ENCODE results near the gene CCL20. TPM values are rescaled to one million over a fixed set of nuclear protein-coding genes. Genes with fewer than 3 reads are reported as not detected.
A peak's percentile ranks its signal among the peaks of the same experiment; 100 is the strongest.

Gene CCL20
- total and polyA plus RNA-seq, 2 of the 13 experiments (the other 11 are each of a cell fraction or from before 2014, with no cell fraction given): 223 to 903 TPM

DNA sequence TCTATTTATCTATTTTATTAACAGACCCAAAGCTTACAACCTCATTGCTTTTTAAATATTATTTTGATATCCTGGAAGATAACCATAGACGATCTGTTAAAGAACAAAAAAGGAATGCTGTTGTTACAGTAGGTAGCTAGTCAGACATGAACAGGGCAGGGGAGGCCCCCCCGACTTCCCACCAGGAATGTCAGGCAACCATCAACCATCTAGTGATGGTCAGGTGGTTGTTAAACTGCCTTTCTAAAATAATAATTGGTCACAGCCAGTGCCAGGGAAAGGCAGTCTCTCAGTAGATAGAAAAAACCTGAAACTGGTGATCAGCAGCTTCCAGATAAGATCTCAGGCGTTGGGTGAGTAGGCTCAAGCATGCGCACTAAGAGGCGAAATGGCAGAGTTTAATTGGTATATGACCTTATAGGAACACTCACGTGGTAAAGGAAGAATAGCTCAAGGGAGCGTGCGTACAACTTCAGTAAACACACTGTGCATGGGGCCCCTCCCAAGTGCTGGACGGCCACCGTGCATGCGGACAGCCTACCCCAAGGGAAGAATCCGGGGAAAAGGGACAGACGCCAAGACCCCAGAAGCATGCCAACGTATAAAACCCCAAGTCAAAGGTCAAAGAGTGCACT, 32.5 kb upstream of the CCL20 start (continued):
- TF ChIP-seq HOXD1 (CRISPR knock-in tag; IDR thresholded peaks at IDR 0.05) (no peak), TBL1XR1 (IDR thresholded peaks at IDR 0.05; ENCODE audit: borderline replicate concordance, low read length, partially characterized antibody) (no peak), ZNF121 (CRISPR knock-in tag; IDR thresholded peaks at IDR 0.05) (0 out of 2 replicates have a peak, but pooled peaks have one; percentile 32), CEBPG (CRISPR knock-in tag; IDR thresholded peaks at IDR 0.05) (no peak), RFX5 (IDR thresholded peaks at IDR 0.05; ENCODE audit: low read depth, low read length) (no peak)
- TF ChIP-seq, protein P1, sequence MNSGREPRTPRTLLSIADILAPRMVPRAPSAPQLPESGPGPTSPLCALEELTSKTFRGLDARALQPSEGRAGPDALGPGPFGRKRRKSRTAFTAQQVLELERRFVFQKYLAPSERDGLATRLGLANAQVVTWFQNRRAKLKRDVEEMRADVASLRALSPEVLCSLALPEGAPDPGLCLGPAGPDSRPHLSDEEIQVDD (CRISPR knock-in tag; IDR thresholded peaks at IDR 0.05; ENCODE audit: borderline replicate concordance): no peak
- TF ChIP-seq, protein P2, sequence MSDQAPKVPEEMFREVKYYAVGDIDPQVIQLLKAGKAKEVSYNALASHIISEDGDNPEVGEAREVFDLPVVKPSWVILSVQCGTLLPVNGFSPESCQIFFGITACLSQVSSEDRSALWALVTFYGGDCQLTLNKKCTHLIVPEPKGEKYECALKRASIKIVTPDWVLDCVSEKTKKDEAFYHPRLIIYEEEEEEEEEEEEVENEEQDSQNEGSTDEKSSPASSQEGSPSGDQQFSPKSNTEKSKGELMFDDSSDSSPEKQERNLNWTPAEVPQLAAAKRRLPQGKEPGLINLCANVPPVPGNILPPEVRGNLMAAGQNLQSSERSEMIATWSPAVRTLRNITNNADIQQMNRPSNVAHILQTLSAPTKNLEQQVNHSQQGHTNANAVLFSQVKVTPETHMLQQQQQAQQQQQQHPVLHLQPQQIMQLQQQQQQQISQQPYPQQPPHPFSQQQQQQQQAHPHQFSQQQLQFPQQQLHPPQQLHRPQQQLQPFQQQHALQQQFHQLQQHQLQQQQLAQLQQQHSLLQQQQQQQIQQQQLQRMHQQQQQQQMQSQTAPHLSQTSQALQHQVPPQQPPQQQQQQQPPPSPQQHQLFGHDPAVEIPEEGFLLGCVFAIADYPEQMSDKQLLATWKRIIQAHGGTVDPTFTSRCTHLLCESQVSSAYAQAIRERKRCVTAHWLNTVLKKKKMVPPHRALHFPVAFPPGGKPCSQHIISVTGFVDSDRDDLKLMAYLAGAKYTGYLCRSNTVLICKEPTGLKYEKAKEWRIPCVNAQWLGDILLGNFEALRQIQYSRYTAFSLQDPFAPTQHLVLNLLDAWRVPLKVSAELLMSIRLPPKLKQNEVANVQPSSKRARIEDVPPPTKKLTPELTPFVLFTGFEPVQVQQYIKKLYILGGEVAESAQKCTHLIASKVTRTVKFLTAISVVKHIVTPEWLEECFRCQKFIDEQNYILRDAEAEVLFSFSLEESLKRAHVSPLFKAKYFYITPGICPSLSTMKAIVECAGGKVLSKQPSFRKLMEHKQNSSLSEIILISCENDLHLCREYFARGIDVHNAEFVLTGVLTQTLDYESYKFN (CRISPR knock-in tag; conservative IDR thresholded peaks at IDR 0.05): 0 out of 2 replicates have a peak, but pooled peaks have one; percentile 20
- TF ChIP-seq, protein P3, sequence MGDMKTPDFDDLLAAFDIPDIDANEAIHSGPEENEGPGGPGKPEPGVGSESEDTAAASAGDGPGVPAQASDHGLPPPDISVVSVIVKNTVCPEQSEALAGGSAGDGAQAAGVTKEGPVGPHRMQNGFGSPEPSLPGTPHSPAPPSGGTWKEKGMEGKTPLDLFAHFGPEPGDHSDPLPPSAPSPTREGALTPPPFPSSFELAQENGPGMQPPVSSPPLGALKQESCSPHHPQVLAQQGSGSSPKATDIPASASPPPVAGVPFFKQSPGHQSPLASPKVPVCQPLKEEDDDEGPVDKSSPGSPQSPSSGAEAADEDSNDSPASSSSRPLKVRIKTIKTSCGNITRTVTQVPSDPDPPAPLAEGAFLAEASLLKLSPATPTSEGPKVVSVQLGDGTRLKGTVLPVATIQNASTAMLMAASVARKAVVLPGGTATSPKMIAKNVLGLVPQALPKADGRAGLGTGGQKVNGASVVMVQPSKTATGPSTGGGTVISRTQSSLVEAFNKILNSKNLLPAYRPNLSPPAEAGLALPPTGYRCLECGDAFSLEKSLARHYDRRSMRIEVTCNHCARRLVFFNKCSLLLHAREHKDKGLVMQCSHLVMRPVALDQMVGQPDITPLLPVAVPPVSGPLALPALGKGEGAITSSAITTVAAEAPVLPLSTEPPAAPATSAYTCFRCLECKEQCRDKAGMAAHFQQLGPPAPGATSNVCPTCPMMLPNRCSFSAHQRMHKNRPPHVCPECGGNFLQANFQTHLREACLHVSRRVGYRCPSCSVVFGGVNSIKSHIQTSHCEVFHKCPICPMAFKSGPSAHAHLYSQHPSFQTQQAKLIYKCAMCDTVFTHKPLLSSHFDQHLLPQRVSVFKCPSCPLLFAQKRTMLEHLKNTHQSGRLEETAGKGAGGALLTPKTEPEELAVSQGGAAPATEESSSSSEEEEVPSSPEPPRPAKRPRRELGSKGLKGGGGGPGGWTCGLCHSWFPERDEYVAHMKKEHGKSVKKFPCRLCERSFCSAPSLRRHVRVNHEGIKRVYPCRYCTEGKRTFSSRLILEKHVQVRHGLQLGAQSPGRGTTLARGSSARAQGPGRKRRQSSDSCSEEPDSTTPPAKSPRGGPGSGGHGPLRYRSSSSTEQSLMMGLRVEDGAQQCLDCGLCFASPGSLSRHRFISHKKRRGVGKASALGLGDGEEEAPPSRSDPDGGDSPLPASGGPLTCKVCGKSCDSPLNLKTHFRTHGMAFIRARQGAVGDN (CRISPR knock-in tag; IDR thresholded peaks at IDR 0.05): 0 out of 2 replicates have a peak, but pooled peaks have one; percentile 13
